ENCODE data around the gene GLT8D2.

GLT8D2 gene

DNA sequence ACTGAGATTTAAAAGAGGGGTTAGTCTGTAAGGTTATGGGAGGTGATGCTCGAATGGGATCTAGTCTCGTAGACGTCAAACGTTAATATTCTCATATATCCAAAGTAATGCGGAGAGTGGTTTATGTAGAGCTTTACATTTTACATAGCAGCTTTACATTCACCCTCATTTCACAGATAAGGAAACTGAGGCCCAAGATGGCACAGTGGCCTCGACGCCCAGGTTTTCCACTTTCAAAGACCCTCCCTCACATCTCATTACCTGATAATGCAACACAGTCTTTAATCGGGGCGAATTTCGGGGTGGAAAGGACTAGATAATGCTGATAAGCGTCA is 84.8 kb downstream of the GLT8D2 start:
- Histone ChIP-seq H3K27me3 (ENCODE audit: control insufficient read depth, low read length) (no peaks in the 10 kb centered on the region), H3K36me3 (ENCODE audit: control insufficient read depth, low read length) (peaks cover 46% of the 10 kb centered on the region), H3K9me2 (replicated peaks; ENCODE audit: control insufficient read depth, low read length) (no peaks in the 10 kb centered on the region), H4K20me1 (ENCODE audit: control insufficient read depth, insufficient read depth, low read depth, low read length) (no peaks in the 10 kb centered on the region), H3K27ac (ENCODE audit: low read depth, low read length) (peak overlapping the region; percentile 59), H3K4me2 (ENCODE audit: low read length) (peak overlapping the region; percentile 85), H3K79me2 (ENCODE audit: control insufficient read depth, low read length) (peaks cover 70% of the 10 kb centered on the region), H3K4me1 (ENCODE audit: control insufficient read depth, low read length) (peaks cover 46% of the 10 kb centered on the region), H3K4me3 (ENCODE audit: low read length) (peak overlapping the region; percentile 94), H3K9me3 (ENCODE audit: control insufficient read depth, insufficient read depth, low read length) (no peaks in the 10 kb centered on the region), H3F3A (ENCODE audit: control insufficient read depth, insufficient read depth) (peaks cover 10% of the 10 kb centered on the region)
- TF ChIP-seq, protein P1, sequence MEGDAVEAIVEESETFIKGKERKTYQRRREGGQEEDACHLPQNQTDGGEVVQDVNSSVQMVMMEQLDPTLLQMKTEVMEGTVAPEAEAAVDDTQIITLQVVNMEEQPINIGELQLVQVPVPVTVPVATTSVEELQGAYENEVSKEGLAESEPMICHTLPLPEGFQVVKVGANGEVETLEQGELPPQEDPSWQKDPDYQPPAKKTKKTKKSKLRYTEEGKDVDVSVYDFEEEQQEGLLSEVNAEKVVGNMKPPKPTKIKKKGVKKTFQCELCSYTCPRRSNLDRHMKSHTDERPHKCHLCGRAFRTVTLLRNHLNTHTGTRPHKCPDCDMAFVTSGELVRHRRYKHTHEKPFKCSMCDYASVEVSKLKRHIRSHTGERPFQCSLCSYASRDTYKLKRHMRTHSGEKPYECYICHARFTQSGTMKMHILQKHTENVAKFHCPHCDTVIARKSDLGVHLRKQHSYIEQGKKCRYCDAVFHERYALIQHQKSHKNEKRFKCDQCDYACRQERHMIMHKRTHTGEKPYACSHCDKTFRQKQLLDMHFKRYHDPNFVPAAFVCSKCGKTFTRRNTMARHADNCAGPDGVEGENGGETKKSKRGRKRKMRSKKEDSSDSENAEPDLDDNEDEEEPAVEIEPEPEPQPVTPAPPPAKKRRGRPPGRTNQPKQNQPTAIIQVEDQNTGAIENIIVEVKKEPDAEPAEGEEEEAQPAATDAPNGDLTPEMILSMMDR (IDR thresholded peaks at IDR 0.05; ENCODE audit: low read depth, low read length, poor library complexity, severe bottlenecking), result no peak
- TF ChIP-seq EZH2phosphoT487 (IDR thresholded peaks at IDR 0.05; ENCODE audit: borderline replicate concordance, low read length), result no peak

DNA sequence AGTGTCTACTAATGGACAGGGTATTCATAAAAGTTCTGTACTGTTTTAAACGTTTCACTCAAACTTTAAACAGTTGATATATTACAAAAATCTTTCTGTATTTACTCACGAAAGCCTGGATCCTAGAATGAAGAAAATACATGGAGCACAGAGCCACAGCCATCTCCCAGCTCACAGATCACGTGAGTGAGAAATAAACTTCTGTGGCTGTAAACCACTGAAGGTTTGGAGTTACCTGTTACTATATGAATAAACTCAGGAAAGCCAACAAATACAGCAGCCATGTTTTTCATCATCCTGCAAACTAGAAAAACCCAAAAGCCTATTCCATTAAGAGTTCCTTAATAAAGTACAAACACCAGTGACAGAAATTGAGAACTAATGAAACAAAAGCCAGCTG is 85.2 kb downstream of the GLT8D2 start:
- Histone ChIP-seq H3K27ac (ENCODE audit: low read depth, low read length) (peak overlapping the region; percentile 59), H3K4me3 (ENCODE audit: low read length) (peak overlapping the region; percentile 94), H3K79me2 (ENCODE audit: control insufficient read depth, low read length) (peaks cover 66% of the 10 kb centered on the region), H3F3A (ENCODE audit: control insufficient read depth, insufficient read depth) (peaks cover 10% of the 10 kb centered on the region), H4K20me1 (ENCODE audit: control insufficient read depth, insufficient read depth, low read depth, low read length) (no peaks in the 10 kb centered on the region), H3K27me3 (ENCODE audit: control insufficient read depth, low read length) (no peaks in the 10 kb centered on the region), H3K9me3 (ENCODE audit: control insufficient read depth, insufficient read depth, low read length) (no peaks in the 10 kb centered on the region), H3K36me3 (ENCODE audit: control insufficient read depth, low read length) (peaks cover 44% of the 10 kb centered on the region), H3K4me2 (ENCODE audit: low read length) (peak overlapping the region; percentile 85), H3K9me2 (replicated peaks; ENCODE audit: control insufficient read depth, low read length) (no peaks in the 10 kb centered on the region), H3K4me1 (ENCODE audit: control insufficient read depth, low read length) (peaks cover 46% of the 10 kb centered on the region)
- TF ChIP-seq, protein P1 (IDR thresholded peaks at IDR 0.05; ENCODE audit: low read depth, low read length, poor library complexity, severe bottlenecking), result no peak
- no peak for TF ChIP-seq EZH2phosphoT487 (IDR thresholded peaks at IDR 0.05; ENCODE audit: borderline replicate concordance, low read length)

DNA sequence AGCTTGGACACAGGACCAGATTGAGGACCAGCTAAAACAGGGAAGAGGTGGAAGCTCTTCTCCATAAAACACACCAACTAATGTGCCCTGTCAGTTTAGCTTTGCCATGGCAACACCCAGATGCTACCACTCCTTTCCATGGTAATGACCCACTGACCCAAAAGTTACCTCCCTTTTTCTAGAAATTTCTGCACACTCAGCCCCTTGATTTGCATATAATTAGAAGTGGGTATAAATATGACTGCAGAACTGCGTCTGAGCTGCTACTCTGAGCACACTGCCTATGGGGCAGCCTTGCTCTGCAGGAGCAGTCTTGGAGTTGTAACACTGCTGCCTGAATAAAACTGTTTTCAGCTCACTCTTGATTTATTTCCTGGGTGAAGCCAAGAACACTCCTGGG is 87.5 kb downstream of the GLT8D2 start:
- TF ChIP-seq, protein P1 (IDR thresholded peaks at IDR 0.05; ENCODE audit: low read depth, low read length, poor library complexity, severe bottlenecking), result no peak
- TF ChIP-seq EZH2phosphoT487 (IDR thresholded peaks at IDR 0.05; ENCODE audit: borderline replicate concordance, low read length), result no peak
- H3K9me2 ChIP-seq (replicated peaks; ENCODE audit: control insufficient read depth, low read length), result no peaks in the 10 kb centered on the region
- peaks cover 23% of the 10 kb centered on the region for H3F3A ChIP-seq (ENCODE audit: control insufficient read depth, insufficient read depth)
- no peaks in the 10 kb centered on the region for H3K9me3 ChIP-seq (ENCODE audit: control insufficient read depth, insufficient read depth, low read length)
- no peak overlapping the region for H3K27ac ChIP-seq (ENCODE audit: low read depth, low read length)
- peaks cover 36% of the 10 kb centered on the region for H3K4me1 ChIP-seq (ENCODE audit: control insufficient read depth, low read length)
- no peak overlapping the region for H3K4me2 ChIP-seq (ENCODE audit: low read length)
- H4K20me1 ChIP-seq (ENCODE audit: control insufficient read depth, insufficient read depth, low read depth, low read length), result no peaks in the 10 kb centered on the region
- peaks cover 43% of the 10 kb centered on the region for H3K79me2 ChIP-seq (ENCODE audit: control insufficient read depth, low read length)
- peaks cover 23% of the 10 kb centered on the region for H3K36me3 ChIP-seq (ENCODE audit: control insufficient read depth, low read length)
- H3K4me3 ChIP-seq (ENCODE audit: low read length), result no peak overlapping the region
- no peaks in the 10 kb centered on the region for H3K27me3 ChIP-seq (ENCODE audit: control insufficient read depth, low read length)

All from DOHH2 (cell line).